ENCODE results near the gene HAVCR1.
"Not testable (repeated sequence)": the region's sequence is repeated elsewhere in the genome, so short reads cannot be mapped to it uniquely, and the experiment has no call there.

The HAVCR1 gene

GRCh38 chr5:157020511-157021222 is 38.2 kb downstream of the HAVCR1 start:
- H2AK5ac ChIP-seq (ENCODE audit: low read length, severe bottlenecking): no peak overlapping the region
- H3K4me2 ChIP-seq (ENCODE audit: low read length, poor library complexity, severe bottlenecking): no peak overlapping the region
- H3K4me3 ChIP-seq (ENCODE audit: insufficient read depth in 1 of 2, low read depth in 1 of 2, low read length in 2 of 2): no peak overlapping the region
- no peak overlapping the region for H3K18ac ChIP-seq (ENCODE audit: low read depth in 1 of 2, low read length in 2 of 2)
- H3K27me3 ChIP-seq (ENCODE audit: control insufficient read depth in 1 of 2, insufficient read depth in 1 of 2, low read length in 2 of 2): no peaks in the 10 kb centered on the region
- no peak overlapping the region for H2BK5ac ChIP-seq (ENCODE audit: low read depth, low read length, poor library complexity, severe bottlenecking)
- no peaks in the 10 kb centered on the region for H3K4me1 ChIP-seq (ENCODE audit: control insufficient read depth, insufficient read depth, low read depth, low read length)
- no peak overlapping the region for H4K91ac ChIP-seq (ENCODE audit: low read length)
- H2AFZ ChIP-seq (ENCODE audit: low read depth, low read length): no peak overlapping the region
- no peak overlapping the region for H3K9ac ChIP-seq (ENCODE audit: low read length)
- no peak overlapping the region for H3K27ac ChIP-seq (ENCODE audit: low read length, poor library complexity, severe bottlenecking)
- no peak for DNase-seq
- peaks cover 2% of the 10 kb centered on the region for H3K9me3 ChIP-seq (ENCODE audit: control insufficient read depth, low read length)
- no peak overlapping the region for H3K14ac ChIP-seq (ENCODE audit: low read length in 2 of 2)
- H3K36me3 ChIP-seq (ENCODE audit: control insufficient read depth in 1 of 2, insufficient read depth in 2 of 2, low read depth in 1 of 2, low read length in 2 of 2): no peaks in the 10 kb centered on the region
- H2BK120ac ChIP-seq (ENCODE audit: low read depth, low read length): no peak overlapping the region
- no peak overlapping the region for H3K23ac ChIP-seq (ENCODE audit: low read length in 2 of 2)
- WGBS: 84% methylated on average over 4 of the region's 4 CpGs
- no peak overlapping the region for H2BK12ac ChIP-seq (ENCODE audit: low read length in 2 of 2)
- H4K8ac ChIP-seq (ENCODE audit: low read length): no peak overlapping the region
- no peak overlapping the region for H3K4ac ChIP-seq (ENCODE audit: low read depth in 1 of 2, low read length in 2 of 2)
- H3K79me1 ChIP-seq (replicated peaks; ENCODE audit: low read length, poor library complexity, severe bottlenecking): no peaks in the 10 kb centered on the region
- no peak overlapping the region for H2BK15ac ChIP-seq (ENCODE audit: low read depth, poor library complexity, severe bottlenecking)

GRCh38 chr5:157020002-157020401 is 38.9 kb downstream of the HAVCR1 start:
- Histone ChIP-seq H2BK15ac (ENCODE audit: low read depth, poor library complexity, severe bottlenecking) (no peak overlapping the region), H4K8ac (ENCODE audit: low read length) (no peak overlapping the region), H3K9me3 (ENCODE audit: control insufficient read depth, low read length) (peaks cover 2% of the 10 kb centered on the region), H3K4me3 (ENCODE audit: insufficient read depth in 1 of 2, low read depth in 1 of 2, low read length in 2 of 2) (no peak overlapping the region), H3K18ac (ENCODE audit: low read depth in 1 of 2, low read length in 2 of 2) (no peak overlapping the region), H3K4me1 (ENCODE audit: control insufficient read depth, insufficient read depth, low read depth, low read length) (no peaks in the 10 kb centered on the region), H3K9ac (ENCODE audit: low read length) (no peak overlapping the region), H2BK120ac (ENCODE audit: low read depth, low read length) (no peak overlapping the region), H3K27me3 (ENCODE audit: control insufficient read depth in 1 of 2, insufficient read depth in 1 of 2, low read length in 2 of 2) (no peaks in the 10 kb centered on the region), H2AK5ac (ENCODE audit: low read length, severe bottlenecking) (no peak overlapping the region), H3K23ac (ENCODE audit: low read length in 2 of 2) (no peak overlapping the region), H4K91ac (ENCODE audit: low read length) (no peak overlapping the region), H2BK5ac (ENCODE audit: low read depth, low read length, poor library complexity, severe bottlenecking) (no peak overlapping the region), H3K4ac (ENCODE audit: low read depth in 1 of 2, low read length in 2 of 2) (no peak overlapping the region), H3K79me1 (replicated peaks; ENCODE audit: low read length, poor library complexity, severe bottlenecking) (no peaks in the 10 kb centered on the region), H3K4me2 (ENCODE audit: low read length, poor library complexity, severe bottlenecking) (no peak overlapping the region), H2AFZ (ENCODE audit: low read depth, low read length) (no peak overlapping the region), H2BK12ac (ENCODE audit: low read length in 2 of 2) (no peak overlapping the region), H3K36me3 (ENCODE audit: control insufficient read depth in 1 of 2, insufficient read depth in 2 of 2, low read depth in 1 of 2, low read length in 2 of 2) (no peaks in the 10 kb centered on the region), H3K14ac (ENCODE audit: low read length in 2 of 2) (no peak overlapping the region), H3K27ac (ENCODE audit: low read length, poor library complexity, severe bottlenecking) (no peak overlapping the region)
- no peak for DNase-seq

- 86% methylated on average over 7 of the region's 28 CpGs for WGBS
- not testable (repeated sequence) for H3K14ac ChIP-seq (ENCODE audit: low read length in 2 of 2); H3K23ac ChIP-seq (ENCODE audit: low read length in 2 of 2); H4K91ac ChIP-seq (ENCODE audit: low read length); H3K4me1 ChIP-seq (ENCODE audit: control insufficient read depth, insufficient read depth, low read depth, low read length); H3K27ac ChIP-seq (ENCODE audit: low read length, poor library complexity, severe bottlenecking); H2AK5ac ChIP-seq (ENCODE audit: low read length, severe bottlenecking); H3K4ac ChIP-seq (ENCODE audit: low read depth in 1 of 2, low read length in 2 of 2); H2BK15ac ChIP-seq (ENCODE audit: low read depth, poor library complexity, severe bottlenecking); H3K9me3 ChIP-seq (ENCODE audit: control insufficient read depth, low read length); H2BK12ac ChIP-seq (ENCODE audit: low read length in 2 of 2); H4K8ac ChIP-seq (ENCODE audit: low read length); H3K79me1 ChIP-seq (replicated peaks; ENCODE audit: low read length, poor library complexity, severe bottlenecking); H3K27me3 ChIP-seq (ENCODE audit: control insufficient read depth in 1 of 2, insufficient read depth in 1 of 2, low read length in 2 of 2); H3K36me3 ChIP-seq (ENCODE audit: control insufficient read depth in 1 of 2, insufficient read depth in 2 of 2, low read depth in 1 of 2, low read length in 2 of 2); H3K4me3 ChIP-seq (ENCODE audit: insufficient read depth in 1 of 2, low read depth in 1 of 2, low read length in 2 of 2); H3K9ac ChIP-seq (ENCODE audit: low read length); DNase-seq; H3K4me2 ChIP-seq (ENCODE audit: low read length, poor library complexity, severe bottlenecking); H2BK120ac ChIP-seq (ENCODE audit: low read depth, low read length); H2AFZ ChIP-seq (ENCODE audit: low read depth, low read length); H3K18ac ChIP-seq (ENCODE audit: low read depth in 1 of 2, low read length in 2 of 2); H2BK5ac ChIP-seq (ENCODE audit: low read depth, low read length, poor library complexity, severe bottlenecking)
Measured at GRCh38 chr5:157014143-157014542, 44.8 kb downstream of the HAVCR1 start.

GRCh38 chr5:157006262-157006661 is 52.7 kb downstream of the HAVCR1 start:
- H3K27ac ChIP-seq (ENCODE audit: low read length, poor library complexity, severe bottlenecking): no peak overlapping the region
- H2BK12ac ChIP-seq (ENCODE audit: low read length in 2 of 2): no peak overlapping the region
- no peaks in the 10 kb centered on the region for H3K79me1 ChIP-seq (replicated peaks; ENCODE audit: low read length, poor library complexity, severe bottlenecking)
- no peak overlapping the region for H2AFZ ChIP-seq (ENCODE audit: low read depth, low read length)
- H4K91ac ChIP-seq (ENCODE audit: low read length): no peak overlapping the region
- no peak overlapping the region for H3K18ac ChIP-seq (ENCODE audit: low read depth in 1 of 2, low read length in 2 of 2)
- H3K4me3 ChIP-seq (ENCODE audit: insufficient read depth in 1 of 2, low read depth in 1 of 2, low read length in 2 of 2): no peak overlapping the region
- H3K4me1 ChIP-seq (ENCODE audit: control insufficient read depth, insufficient read depth, low read depth, low read length): peaks cover 2% of the 10 kb centered on the region
- H2BK5ac ChIP-seq (ENCODE audit: low read depth, low read length, poor library complexity, severe bottlenecking): no peak overlapping the region
- DNase-seq: no peak
- peak overlapping the region; percentile 5 for H2AK5ac ChIP-seq (ENCODE audit: low read length, severe bottlenecking)
- no peak overlapping the region for H3K4ac ChIP-seq (ENCODE audit: low read depth in 1 of 2, low read length in 2 of 2)
- no peak overlapping the region for H3K14ac ChIP-seq (ENCODE audit: low read length in 2 of 2)
- H3K4me2 ChIP-seq (ENCODE audit: low read length, poor library complexity, severe bottlenecking): no peak overlapping the region
- no peak overlapping the region for H3K9ac ChIP-seq (ENCODE audit: low read length)
- WGBS: 77% methylated on average over 2 of the region's 2 CpGs
- no peak overlapping the region for H4K8ac ChIP-seq (ENCODE audit: low read length)
- no peaks in the 10 kb centered on the region for H3K27me3 ChIP-seq (ENCODE audit: control insufficient read depth in 1 of 2, insufficient read depth in 1 of 2, low read length in 2 of 2)
- H2BK120ac ChIP-seq (ENCODE audit: low read depth, low read length): no peak overlapping the region
- no peak overlapping the region for H2BK15ac ChIP-seq (ENCODE audit: low read depth, poor library complexity, severe bottlenecking)
- no peak overlapping the region for H3K23ac ChIP-seq (ENCODE audit: low read length in 2 of 2)
- no peaks in the 10 kb centered on the region for H3K9me3 ChIP-seq (ENCODE audit: control insufficient read depth, low read length)
- H3K36me3 ChIP-seq (ENCODE audit: control insufficient read depth in 1 of 2, insufficient read depth in 2 of 2, low read depth in 1 of 2, low read length in 2 of 2): no peaks in the 10 kb centered on the region

Data from mesenchymal stem cell (in vitro differentiated cells and primary cell).